Endothelial cell of umbilical vein (primary cell): ENCODE data around the gene NSG2.
"Not testable (repeated sequence)": the region's sequence is repeated elsewhere in the genome, so short reads cannot be mapped to it uniquely, and the experiment has no call there.

Experiments
- CTCF ChIP-seq, 2 donors: IDR thresholded peaks; 1 replicate in 1 of 2; 2 replicates in 1 of 2; pipeline ENCODE4 v1.5.1; 2011; ENCODE audit warnings: low read length in 2 of 2, mild to moderate bottlenecking in 2 of 2, moderate library complexity in 2 of 2, control low read depth in 1 of 2, inconsistent platforms in 1 of 2, low read depth in 1 of 2; ENCODE audit not compliant: insufficient read depth in 1 of 2; ENCODE audit errors: extremely low read depth in 1 of 2
- POLR2A ChIP-seq: IDR thresholded peaks from 2 replicates; pipeline ENCODE4 v1.6.1; 2012; ENCODE audit warnings: low read depth, mild to moderate bottlenecking, control low read depth, low read length
- POLR2AphosphoS5 ChIP-seq: IDR thresholded peaks from 2 replicates; pipeline ENCODE4 v1.6.1; 2012; ENCODE audit warnings: low read depth, mild to moderate bottlenecking, control low read depth, low read length, moderate library complexity; ENCODE audit not compliant: insufficient read depth

- not testable (repeated sequence) for TF ChIP-seq CTCF (IDR thresholded peaks at IDR 0.05; ENCODE audit: extremely low read depth in 1 of 2, insufficient read depth in 1 of 2, low read depth in 1 of 2, low read length in 2 of 2); POLR2AphosphoS5; POLR2A
Observed at GRCh38 chr5:174102574-174102973, 57.1 kb downstream of the NSG2 start.
